HCT116 (cell line): ENCODE data around the gene RASSF5.

ENCODE experiments used
- CTCF ChIP-seq, 3 experiments: fragments of 200-600 bp in 1 of 3; sonication (generic) in 1 of 3; IDR thresholded peaks in 2 of 3; conservative IDR thresholded peaks in 1 of 3; 2 replicates each; pipeline ENCODE4 v1.5.1; 2012 to 2017; ENCODE audit warnings: low read depth in 2 of 3, low read length in 2 of 3, antibody characterized with exemption in 1 of 3, borderline replicate concordance in 1 of 3, control low read depth in 1 of 3, mild to moderate bottlenecking in 1 of 3, mixed read lengths in 1 of 3, mixed run types in 1 of 3, moderate library complexity in 1 of 3; ENCODE audit not compliant: insufficient read depth in 1 of 3
- POLR2A ChIP-seq: IDR thresholded peaks from 2 replicates; pipeline ENCODE4 v1.7.0; 2011; ENCODE audit warnings: borderline replicate concordance; ENCODE audit not compliant: insufficient read depth, insufficient read length; ENCODE audit errors: extremely low read depth
- POLR2AphosphoS5 ChIP-seq: IDR thresholded peaks from 2 replicates; pipeline ENCODE4 v1.6.1; 2011; ENCODE audit warnings: mild to moderate bottlenecking, low read depth, low read length, moderate library complexity
- TCF7L2 ChIP-seq: IDR thresholded peaks from 2 replicates; pipeline ENCODE4 v1.7.0; 2011; ENCODE audit warnings: borderline replicate concordance, inconsistent platforms; ENCODE audit not compliant: insufficient read depth, insufficient read length; ENCODE audit errors: extremely low read depth
- ZBTB33 ChIP-seq: IDR thresholded peaks from 2 replicates; pipeline ENCODE4 v1.6.1; 2011; ENCODE audit warnings: mild to moderate bottlenecking, low read length, moderate library complexity; ENCODE audit not compliant: insufficient replicate concordance; ENCODE audit errors: extremely low read depth
- ZNF274 ChIP-seq: fragments of 200-500 bp; sonication (Bioruptor generic); IDR thresholded peaks from 2 replicates; pipeline ENCODE4 v1.6.1; 2014; ENCODE audit warnings: mild to moderate bottlenecking, low read depth, low read length, inconsistent platforms

- TF ChIP-seq POLR2A (no peak), CTCF (IDR thresholded peaks at IDR 0.05 in 2 of 3, conservative IDR thresholded peaks at IDR 0.05 in 1 of 3; ENCODE audit: borderline replicate concordance in 1 of 3, insufficient read depth in 1 of 3, low read depth in 2 of 3, low read length in 2 of 3) (peak in 2 of 3 experiments; percentile 61 to 68; a peak in 5 of 6 replicates), POLR2AphosphoS5 (no peak), ZBTB33 (no peak), ZNF274 (no peak), TCF7L2 (no peak)
These were observed 1.5 kb upstream of the RASSF5 start for GRCh38 chr1:206505702-206506355.
